Vagina (tissue), 2 donors: ENCODE results near the gene PCSK6.

ENCODE experiments used
- CTCF ChIP-seq, 3 experiments: fragments of 450-650 bp in 2 of 3; fragments of 200-600 bp in 1 of 3; sonication (generic) in 1 of 3; IDR thresholded peaks; one replicate each; pipeline ENCODE4 v1.5.1; 2017 to 2019; ENCODE audit warnings: antibody characterized with exemption in 3 of 3, mild to moderate bottlenecking in 2 of 3, moderate library complexity in 2 of 3
- POLR2A ChIP-seq, 2 donors: fragments of 450-650 bp; IDR thresholded peaks; one replicate each; pipeline ENCODE4 v1.6.1; 2017; ENCODE audit warnings: antibody characterized with exemption in 2 of 2, mild to moderate bottlenecking in 2 of 2, moderate library complexity in 2 of 2
- POLR2AphosphoS5 ChIP-seq, 2 donors: sonication (generic); formaldehyde crosslinking; IDR thresholded peaks; one replicate each; pipeline ENCODE4 v1.9.0; 2017; ENCODE audit warnings: antibody characterized with exemption in 2 of 2, mild to moderate bottlenecking in 2 of 2, low read depth in 1 of 2; ENCODE audit not compliant: insufficient read depth in 1 of 2

- TF ChIP-seq CTCF (IDR thresholded peaks at IDR 0.05), result no peak
- no peak for TF ChIP-seq POLR2A (IDR thresholded peaks at IDR 0.05)
- no peak for TF ChIP-seq POLR2AphosphoS5 (IDR thresholded peaks at IDR 0.05; ENCODE audit: insufficient read depth in 1 of 2, low read depth in 1 of 2)
These were observed 130.6 kb downstream of the PCSK6 start for GRCh38 chr15:101358895-101359294.
